Measurements from ENCODE around the gene PSPN. TPM values are rescaled to one million over a fixed set of nuclear protein-coding genes. Genes with fewer than 3 reads are reported as not detected.

PSPN gene
- total RNA-seq, 2 donors from 2014 or later: 1.7 to 6.0 TPM

DNA sequence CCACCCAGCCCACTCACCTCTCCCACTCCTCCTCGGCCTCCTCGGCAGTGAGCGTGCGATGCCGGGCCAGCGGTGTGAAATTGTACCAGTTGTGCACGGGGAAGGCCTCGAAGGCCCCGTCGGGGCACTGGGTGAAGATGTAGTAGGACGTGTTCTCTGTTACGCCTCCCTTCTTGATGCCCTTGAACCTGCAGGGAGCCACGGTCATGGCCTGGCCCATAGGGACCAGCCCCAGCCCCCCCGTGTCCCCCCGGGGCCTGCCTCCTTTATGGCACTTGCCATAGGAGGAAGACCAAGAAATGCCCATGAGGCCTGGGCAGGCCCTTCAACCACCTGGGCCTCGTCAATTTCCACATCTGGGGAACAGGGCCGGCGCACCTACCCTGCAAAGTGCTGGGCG, 11.6 kb upstream of the PSPN start:
- no peak overlapping the region for H3K27ac ChIP-seq
- no peak for DNase-seq
- no peaks in the 10 kb centered on the region for H3K9me3 ChIP-seq
- intact Hi-C loops (cut with DNase I): no loop called here
- H3K9ac ChIP-seq (ENCODE audit: low read depth in 2 of 2, low read length in 2 of 2): no peak overlapping the region
- TF ChIP-seq, protein P1, sequence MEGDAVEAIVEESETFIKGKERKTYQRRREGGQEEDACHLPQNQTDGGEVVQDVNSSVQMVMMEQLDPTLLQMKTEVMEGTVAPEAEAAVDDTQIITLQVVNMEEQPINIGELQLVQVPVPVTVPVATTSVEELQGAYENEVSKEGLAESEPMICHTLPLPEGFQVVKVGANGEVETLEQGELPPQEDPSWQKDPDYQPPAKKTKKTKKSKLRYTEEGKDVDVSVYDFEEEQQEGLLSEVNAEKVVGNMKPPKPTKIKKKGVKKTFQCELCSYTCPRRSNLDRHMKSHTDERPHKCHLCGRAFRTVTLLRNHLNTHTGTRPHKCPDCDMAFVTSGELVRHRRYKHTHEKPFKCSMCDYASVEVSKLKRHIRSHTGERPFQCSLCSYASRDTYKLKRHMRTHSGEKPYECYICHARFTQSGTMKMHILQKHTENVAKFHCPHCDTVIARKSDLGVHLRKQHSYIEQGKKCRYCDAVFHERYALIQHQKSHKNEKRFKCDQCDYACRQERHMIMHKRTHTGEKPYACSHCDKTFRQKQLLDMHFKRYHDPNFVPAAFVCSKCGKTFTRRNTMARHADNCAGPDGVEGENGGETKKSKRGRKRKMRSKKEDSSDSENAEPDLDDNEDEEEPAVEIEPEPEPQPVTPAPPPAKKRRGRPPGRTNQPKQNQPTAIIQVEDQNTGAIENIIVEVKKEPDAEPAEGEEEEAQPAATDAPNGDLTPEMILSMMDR (IDR thresholded peaks at IDR 0.05): no peak
- H3K4me3 ChIP-seq: no peak overlapping the region
- H3K36me3 ChIP-seq: peaks cover 15% of the 10 kb centered on the region
- H3K27me3 ChIP-seq: no peaks in the 10 kb centered on the region
- H3K4me1 ChIP-seq: peaks cover 8% of the 10 kb centered on the region

DNA sequence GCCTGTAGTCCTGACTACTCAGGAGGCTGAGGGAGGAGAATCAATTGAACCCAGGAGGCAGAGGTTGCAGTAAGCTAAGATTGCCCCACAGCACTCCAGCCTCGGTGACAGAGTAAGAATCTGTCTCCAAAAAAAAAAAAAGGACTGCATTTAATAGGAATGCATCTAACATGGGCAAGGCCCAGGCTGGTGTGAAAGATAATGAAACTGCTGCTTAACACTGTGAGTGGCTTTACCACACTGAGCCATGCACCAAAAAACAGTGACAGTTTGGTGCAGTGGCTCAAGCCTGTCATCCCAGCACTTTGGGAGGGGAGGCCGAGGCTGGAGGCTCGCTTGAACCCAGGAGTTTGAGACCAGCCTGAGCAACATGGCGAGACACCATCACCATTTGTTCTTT, 8.6 kb upstream of the PSPN start:
- intact Hi-C loops (cut with DNase I): no loop called here
- no peak overlapping the region for H3K4me3 ChIP-seq
- no peaks in the 10 kb centered on the region for H3K27me3 ChIP-seq
- no peak for DNase-seq
- H3K36me3 ChIP-seq: peaks cover 27% of the 10 kb centered on the region
- H3K9ac ChIP-seq (ENCODE audit: low read depth in 2 of 2, low read length in 2 of 2): no peak overlapping the region
- TF ChIP-seq, protein P1 (IDR thresholded peaks at IDR 0.05): no peak
- no peaks in the 10 kb centered on the region for H3K4me1 ChIP-seq
- H3K27ac ChIP-seq: no peak overlapping the region
- H3K9me3 ChIP-seq: no peaks in the 10 kb centered on the region

- Histone ChIP-seq H3K36me3 (peaks cover 16% of the 10 kb centered on the region), H3K27me3 (no peaks in the 10 kb centered on the region), H3K9ac (ENCODE audit: low read depth in 2 of 2, low read length in 2 of 2) (no peak overlapping the region), H3K9me3 (no peaks in the 10 kb centered on the region), H3K4me3 (no peak overlapping the region), H3K27ac (no peak overlapping the region), H3K4me1 (no peaks in the 10 kb centered on the region)
- DNase-seq: no peak
- intact Hi-C loops (cut with DNase I): no loop called here
- TF ChIP-seq, protein P1 (IDR thresholded peaks at IDR 0.05): no peak
These were observed 7.5 kb upstream of the PSPN start for GRCh38 chr19:6383188-6383587.

- Histone ChIP-seq H3K36me3 (peaks cover 14% of the 10 kb centered on the region), H3K27ac (no peak overlapping the region), H3K9me3 (no peaks in the 10 kb centered on the region), H3K4me1 (no peaks in the 10 kb centered on the region), H3K9ac (ENCODE audit: low read depth in 2 of 2, low read length in 2 of 2) (no peak overlapping the region), H3K27me3 (no peaks in the 10 kb centered on the region), H3K4me3 (no peak overlapping the region)
- intact Hi-C loops (cut with DNase I): no loop called here
- DNase-seq: no peak
- TF ChIP-seq, protein P1 (IDR thresholded peaks at IDR 0.05): no peak
These were observed 5.5 kb upstream of the PSPN start for GRCh38 chr19:6381030-6381750.

DNA sequence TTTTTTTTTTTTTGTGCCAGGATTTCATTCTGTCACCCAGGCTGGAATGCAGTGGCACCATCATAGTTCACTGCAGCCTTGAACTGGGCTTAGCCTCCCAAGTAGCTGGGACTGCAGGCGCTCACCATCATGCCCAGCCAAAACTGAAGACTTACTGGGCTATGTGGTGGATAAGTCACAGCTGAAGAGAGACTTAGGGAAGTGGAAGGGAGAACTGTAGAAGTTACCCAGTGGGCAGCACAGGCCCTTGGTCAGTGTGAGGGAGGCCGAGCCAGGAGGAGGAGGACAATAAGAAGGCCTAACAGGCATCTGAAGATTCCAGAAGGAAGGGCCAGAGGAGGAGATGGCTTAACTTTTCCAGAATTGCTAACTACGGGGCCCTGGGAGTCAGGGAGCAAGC, 4.0 kb upstream of the PSPN start:
- H3K9me3 ChIP-seq: no peaks in the 10 kb centered on the region
- H3K9ac ChIP-seq (ENCODE audit: low read depth in 2 of 2, low read length in 2 of 2): no peak overlapping the region
- DNase-seq: no peak
- intact Hi-C loops (cut with DNase I): no loop called here
- TF ChIP-seq, protein P1 (IDR thresholded peaks at IDR 0.05): no peak
- H3K27ac ChIP-seq: no peak overlapping the region
- H3K4me3 ChIP-seq: no peak overlapping the region
- H3K27me3 ChIP-seq: no peaks in the 10 kb centered on the region
- peaks cover 14% of the 10 kb centered on the region for H3K36me3 ChIP-seq
- H3K4me1 ChIP-seq: no peaks in the 10 kb centered on the region
